WTC11 (cell line): ENCODE measurements around the gene CACNA2D3. TPM values are rescaled to one million over a fixed set of nuclear protein-coding genes. Genes with fewer than 3 reads are reported as not detected.

Experiments
- ATAC-seq: fragments of 200-7000 bp; cut with Tn5 transposase; 2 replicates; pipeline ENCODE4 v1.10.0; 2021; ENCODE audit warnings: mild to moderate bottlenecking, moderate library complexity
- CTCF ChIA-PET: fragments of 300-600 bp; sonication (Branson Sonifier 250); formaldehyde crosslinking; loops from one replicate; lab custom pipeline; 2021; ENCODE audit warnings: antibody characterized with exemption; lab: Charles Lee
- POLR2A ChIA-PET: fragments of 350-600 bp; sonication (Branson Sonifier 250); formaldehyde crosslinking; loops from one replicate; lab custom pipeline; 2021; ENCODE audit warnings: antibody characterized with exemption; lab: Charles Lee
- DNase-seq: peaks from one replicate; pipeline ENCODE4 v3.0.0; 2021; ENCODE audit warnings: low spot score
- H3K27ac Mint-ChIP-seq: 2 replicates; pipeline ENCODE4 v1.8.0; 2021; ENCODE audit warnings: mixed read lengths
- H3K27me3 Mint-ChIP-seq: 2 replicates; pipeline ENCODE4 v1.8.0; 2021; ENCODE audit warnings: low read depth, mild to moderate bottlenecking, moderate library complexity, mixed read lengths
- H3K36me3 Mint-ChIP-seq: 2 replicates; pipeline ENCODE4 v1.8.0; 2021; ENCODE audit warnings: mixed read lengths
- H3K4me1 Mint-ChIP-seq: 2 replicates; pipeline ENCODE4 v1.8.0; 2022; ENCODE audit warnings: mixed read lengths
- H3K4me3 Mint-ChIP-seq: 2 replicates; pipeline ENCODE4 v1.8.0; 2021; ENCODE audit warnings: mild to moderate bottlenecking, moderate library complexity, mixed read lengths
- H3K9me3 Mint-ChIP-seq: 2 replicates; pipeline ENCODE4 v1.8.0; 2021; ENCODE audit warnings: mixed read lengths
- CREB1 ChIP-seq: sonication (generic); formaldehyde crosslinking; IDR thresholded peaks from 2 replicates; pipeline ENCODE4 v1.8.0; 2023; ENCODE audit warnings: mild to moderate bottlenecking, missing genetic modification reagents
- CREM ChIP-seq: sonication (generic); formaldehyde crosslinking; IDR thresholded peaks from 2 replicates; pipeline ENCODE4 v1.8.1; 2022; ENCODE audit warnings: mild to moderate bottlenecking, missing genetic modification reagents, moderate library complexity
- EMX1 ChIP-seq: fragments of 250-450 bp; sonication (Bioruptor Pico); IDR thresholded peaks from 2 replicates; pipeline ENCODE4 v1.8.0; 2021; ENCODE audit warnings: mild to moderate bottlenecking
- ERG ChIP-seq: fragments of 250-450 bp; sonication (Bioruptor Pico); IDR thresholded peaks from 2 replicates; pipeline ENCODE4 v1.8.0; 2021; ENCODE audit warnings: mild to moderate bottlenecking
- FOXP4 ChIP-seq: sonication (generic); formaldehyde crosslinking; IDR thresholded peaks from 2 replicates; pipeline ENCODE4 v1.8.0; 2022; ENCODE audit warnings: mild to moderate bottlenecking, missing genetic modification reagents
- GABPB1 ChIP-seq: sonication (generic); formaldehyde crosslinking; IDR thresholded peaks from 2 replicates; pipeline ENCODE4 v1.8.1; 2023; ENCODE audit warnings: mild to moderate bottlenecking, missing genetic modification reagents
- NFE2L1 ChIP-seq: sonication (generic); formaldehyde crosslinking; IDR thresholded peaks from 2 replicates; pipeline ENCODE4 v1.8.1; 2023; ENCODE audit warnings: missing genetic modification reagents
- SMAD4 ChIP-seq: sonication (generic); formaldehyde crosslinking; IDR thresholded peaks from 2 replicates; pipeline ENCODE4 v1.8.0; 2022; ENCODE audit warnings: mild to moderate bottlenecking, missing genetic modification reagents
- TEAD4 ChIP-seq: sonication (generic); formaldehyde crosslinking; IDR thresholded peaks from 2 replicates; pipeline ENCODE4 v1.8.0; 2022; ENCODE audit warnings: mild to moderate bottlenecking, missing genetic modification reagents
- TP53 ChIP-seq: sonication (generic); formaldehyde crosslinking; IDR thresholded peaks from 2 replicates; pipeline ENCODE4 v1.8.1; 2023; ENCODE audit warnings: mild to moderate bottlenecking, missing genetic modification reagents
- ZNF121 ChIP-seq: sonication (generic); formaldehyde crosslinking; IDR thresholded peaks from 2 replicates; pipeline ENCODE4 v1.8.0; 2023; ENCODE audit warnings: missing genetic modification reagents
- ZNF219 ChIP-seq: sonication (generic); formaldehyde crosslinking; IDR thresholded peaks from 2 replicates; pipeline ENCODE4 v1.8.0; 2023; ENCODE audit warnings: missing genetic modification reagents, mild to moderate bottlenecking, borderline replicate concordance
- ZNF317 ChIP-seq: sonication (generic); formaldehyde crosslinking; IDR thresholded peaks from 2 replicates; pipeline ENCODE4 v1.8.1; 2023; ENCODE audit warnings: low read depth, mild to moderate bottlenecking, moderate library complexity, missing genetic modification reagents, borderline replicate concordance
- ZNF396 ChIP-seq: fragments of 250-450 bp; sonication (Bioruptor Pico); IDR thresholded peaks from 2 replicates; pipeline ENCODE4 v1.8.0; 2021; ENCODE audit warnings: mild to moderate bottlenecking, moderate library complexity, borderline replicate concordance
- ZNF425 ChIP-seq: fragments of 250-450 bp; sonication (Bioruptor Pico); conservative IDR thresholded peaks from 2 replicates; pipeline ENCODE4 v1.9.0; 2021; ENCODE audit warnings: mild to moderate bottlenecking
- ZNF512 ChIP-seq: sonication (generic); formaldehyde crosslinking; IDR thresholded peaks from 2 replicates; pipeline ENCODE4 v1.8.1; 2022; ENCODE audit warnings: missing genetic modification reagents, borderline replicate concordance
- total RNA-seq: library from RNA; stranded (reverse); gene quantifications from 3 replicates; pipeline ENCODE4 v1.2.3, GENCODE V29; 2021
- TF ChIP-seq, protein P1 (sequence below): sonication (generic); formaldehyde crosslinking; conservative IDR thresholded peaks from 2 replicates; pipeline ENCODE4 v1.8.1; 2022; ENCODE audit warnings: mild to moderate bottlenecking, missing genetic modification reagents
- TF ChIP-seq, protein P2 (sequence below): sonication (generic); formaldehyde crosslinking; IDR thresholded peaks from 2 replicates; pipeline ENCODE4 v1.8.1; 2023; ENCODE audit warnings: mild to moderate bottlenecking, missing genetic modification reagents
- TF ChIP-seq, protein P3 (sequence below): sonication (generic); formaldehyde crosslinking; IDR thresholded peaks from 2 replicates; pipeline ENCODE4 v1.8.1; 2023; ENCODE audit warnings: mild to moderate bottlenecking, missing genetic modification reagents, borderline replicate concordance
- TF ChIP-seq, protein P4 (sequence below): sonication (generic); formaldehyde crosslinking; IDR thresholded peaks from 2 replicates; pipeline ENCODE4 v1.8.0; 2023; ENCODE audit warnings: missing genetic modification reagents

Gene CACNA2D3
- total RNA-seq, 1 experiment from 2014 or later = 5.0 TPM

GRCh38 chr3:54685213-54685612, 562.9 kb downstream of the CACNA2D3 start (continued):
- TF ChIP-seq FOXP4 (CRISPR knock-in tag) (no peak), ZNF396 (CRISPR knock-in tag) (no peak), GABPB1 (no peak), ZNF219 (CRISPR knock-in tag) (no peak)

DNA sequence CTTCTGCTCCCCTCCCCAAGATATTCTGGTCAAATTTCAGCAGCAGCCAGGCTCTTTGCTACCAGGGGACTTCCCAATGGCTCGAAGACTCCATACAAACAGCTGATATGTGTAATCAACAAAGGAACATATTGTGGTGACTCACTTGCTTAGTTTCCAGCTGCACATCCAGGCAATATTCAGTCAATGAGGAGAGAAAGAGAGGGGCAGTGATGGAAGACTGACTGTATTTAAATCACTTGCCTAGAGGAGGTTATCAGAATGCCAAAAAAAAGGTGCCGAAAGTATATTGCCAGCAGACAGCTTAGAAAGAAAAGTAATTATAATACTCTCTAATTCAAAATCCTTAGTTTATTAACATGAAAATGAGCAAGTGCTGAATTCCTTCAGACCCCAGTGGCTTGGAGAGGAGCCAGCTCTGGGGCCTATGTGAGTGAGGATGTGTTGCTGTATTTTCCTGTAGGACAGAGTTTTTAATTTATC, 569.0 kb downstream of the CACNA2D3 start:
- POLR2A ChIA-PET = no interaction called here
- no peak; the same call in 1 of the 2 replicates for ATAC-seq
- Mint-ChIP-seq H3K9me3 (no peaks in the 10 kb centered on the region), H3K27me3 (no peaks in the 10 kb centered on the region), H3K4me1 (peaks cover 54% of the 10 kb centered on the region), H3K4me3 (no peak overlapping the region), H3K36me3 (no peaks in the 10 kb centered on the region), H3K27ac (peak overlapping the region; percentile 61; the same call in 1 of the 2 replicates)
- CTCF ChIA-PET = interaction anchor here (1.4 kb wide), 1 partner anchor 263 kb away, joined by 3 read pairs; no protein-coding TSS in a partner anchor
- DNase-seq = no peak
- TF ChIP-seq EMX1 (no peak), TP53 (no peak), ERG (CRISPR knock-in tag) (no peak), NFE2L1 (CRISPR knock-in tag) (no peak), CREB1 (CRISPR knock-in tag) (no peak), GABPB1 (no peak), ZNF512 (CRISPR knock-in tag) (no peak), ZNF425 (no peak), ZNF121 (no peak), SMAD4 (CRISPR knock-in tag) (no peak), ZNF317 (CRISPR knock-in tag) (no peak), FOXP4 (CRISPR knock-in tag) (no peak), TEAD4 (CRISPR knock-in tag) (no peak), CREM (CRISPR knock-in tag) (no peak)
- TF ChIP-seq, protein P1, sequence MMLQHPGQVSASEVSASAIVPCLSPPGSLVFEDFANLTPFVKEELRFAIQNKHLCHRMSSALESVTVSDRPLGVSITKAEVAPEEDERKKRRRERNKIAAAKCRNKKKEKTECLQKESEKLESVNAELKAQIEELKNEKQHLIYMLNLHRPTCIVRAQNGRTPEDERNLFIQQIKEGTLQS = no peak
- TF ChIP-seq, protein P2, sequence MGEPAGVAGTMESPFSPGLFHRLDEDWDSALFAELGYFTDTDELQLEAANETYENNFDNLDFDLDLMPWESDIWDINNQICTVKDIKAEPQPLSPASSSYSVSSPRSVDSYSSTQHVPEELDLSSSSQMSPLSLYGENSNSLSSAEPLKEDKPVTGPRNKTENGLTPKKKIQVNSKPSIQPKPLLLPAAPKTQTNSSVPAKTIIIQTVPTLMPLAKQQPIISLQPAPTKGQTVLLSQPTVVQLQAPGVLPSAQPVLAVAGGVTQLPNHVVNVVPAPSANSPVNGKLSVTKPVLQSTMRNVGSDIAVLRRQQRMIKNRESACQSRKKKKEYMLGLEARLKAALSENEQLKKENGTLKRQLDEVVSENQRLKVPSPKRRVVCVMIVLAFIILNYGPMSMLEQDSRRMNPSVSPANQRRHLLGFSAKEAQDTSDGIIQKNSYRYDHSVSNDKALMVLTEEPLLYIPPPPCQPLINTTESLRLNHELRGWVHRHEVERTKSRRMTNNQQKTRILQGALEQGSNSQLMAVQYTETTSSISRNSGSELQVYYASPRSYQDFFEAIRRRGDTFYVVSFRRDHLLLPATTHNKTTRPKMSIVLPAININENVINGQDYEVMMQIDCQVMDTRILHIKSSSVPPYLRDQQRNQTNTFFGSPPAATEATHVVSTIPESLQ (CRISPR knock-in tag) = no peak
- TF ChIP-seq, protein P3, sequence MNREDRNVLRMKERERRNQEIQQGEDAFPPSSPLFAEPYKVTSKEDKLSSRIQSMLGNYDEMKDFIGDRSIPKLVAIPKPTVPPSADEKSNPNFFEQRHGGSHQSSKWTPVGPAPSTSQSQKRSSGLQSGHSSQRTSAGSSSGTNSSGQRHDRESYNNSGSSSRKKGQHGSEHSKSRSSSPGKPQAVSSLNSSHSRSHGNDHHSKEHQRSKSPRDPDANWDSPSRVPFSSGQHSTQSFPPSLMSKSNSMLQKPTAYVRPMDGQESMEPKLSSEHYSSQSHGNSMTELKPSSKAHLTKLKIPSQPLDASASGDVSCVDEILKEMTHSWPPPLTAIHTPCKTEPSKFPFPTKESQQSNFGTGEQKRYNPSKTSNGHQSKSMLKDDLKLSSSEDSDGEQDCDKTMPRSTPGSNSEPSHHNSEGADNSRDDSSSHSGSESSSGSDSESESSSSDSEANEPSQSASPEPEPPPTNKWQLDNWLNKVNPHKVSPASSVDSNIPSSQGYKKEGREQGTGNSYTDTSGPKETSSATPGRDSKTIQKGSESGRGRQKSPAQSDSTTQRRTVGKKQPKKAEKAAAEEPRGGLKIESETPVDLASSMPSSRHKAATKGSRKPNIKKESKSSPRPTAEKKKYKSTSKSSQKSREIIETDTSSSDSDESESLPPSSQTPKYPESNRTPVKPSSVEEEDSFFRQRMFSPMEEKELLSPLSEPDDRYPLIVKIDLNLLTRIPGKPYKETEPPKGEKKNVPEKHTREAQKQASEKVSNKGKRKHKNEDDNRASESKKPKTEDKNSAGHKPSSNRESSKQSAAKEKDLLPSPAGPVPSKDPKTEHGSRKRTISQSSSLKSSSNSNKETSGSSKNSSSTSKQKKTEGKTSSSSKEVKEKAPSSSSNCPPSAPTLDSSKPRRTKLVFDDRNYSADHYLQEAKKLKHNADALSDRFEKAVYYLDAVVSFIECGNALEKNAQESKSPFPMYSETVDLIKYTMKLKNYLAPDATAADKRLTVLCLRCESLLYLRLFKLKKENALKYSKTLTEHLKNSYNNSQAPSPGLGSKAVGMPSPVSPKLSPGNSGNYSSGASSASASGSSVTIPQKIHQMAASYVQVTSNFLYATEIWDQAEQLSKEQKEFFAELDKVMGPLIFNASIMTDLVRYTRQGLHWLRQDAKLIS = no peak
- TF ChIP-seq, protein P4, sequence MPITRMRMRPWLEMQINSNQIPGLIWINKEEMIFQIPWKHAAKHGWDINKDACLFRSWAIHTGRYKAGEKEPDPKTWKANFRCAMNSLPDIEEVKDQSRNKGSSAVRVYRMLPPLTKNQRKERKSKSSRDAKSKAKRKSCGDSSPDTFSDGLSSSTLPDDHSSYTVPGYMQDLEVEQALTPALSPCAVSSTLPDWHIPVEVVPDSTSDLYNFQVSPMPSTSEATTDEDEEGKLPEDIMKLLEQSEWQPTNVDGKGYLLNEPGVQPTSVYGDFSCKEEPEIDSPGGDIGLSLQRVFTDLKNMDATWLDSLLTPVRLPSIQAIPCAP (CRISPR knock-in tag) = no peak
- TF ChIP-seq, all 79 proteins: peak for 0
